Bone marrow (tissue), 2 donors: ENCODE data around the gene ARHGAP22.

Experiments
- DNase-seq, 2 donors: peaks; one replicate each; lab custom pipeline; 2025; lab: John Stamatoyannopoulos, UW

ARHGAP22 gene

GRCh38 chr10:48552946-48553564 lies 51.8 kb downstream of the ARHGAP22 start:
- DNase-seq: no peak

GRCh38 chr10:48551861-48552591 lies 52.8 kb downstream of the ARHGAP22 start:
- DNase-seq: peak in 1 of 2 donors; percentile 82

GRCh38 chr10:48550977-48551376 lies 53.9 kb downstream of the ARHGAP22 start:
- DNase-seq: no peak

GRCh38 chr10:48550071-48550691 lies 54.7 kb downstream of the ARHGAP22 start:
- no peak for DNase-seq

- DNase-seq: no peak
Observed at GRCh38 chr10:48549236-48549635, 55.6 kb downstream of the ARHGAP22 start.

- no peak for DNase-seq
Observed at GRCh38 chr10:48548531-48549135, 56.2 kb downstream of the ARHGAP22 start.

GRCh38 chr10:48547981-48548380 lies 56.9 kb downstream of the ARHGAP22 start:
- DNase-seq: no peak

- DNase-seq: no peak
Observed at GRCh38 chr10:48547061-48547895, 57.6 kb downstream of the ARHGAP22 start.

GRCh38 chr10:48545462-48546145 lies 59.3 kb downstream of the ARHGAP22 start:
- no peak for DNase-seq

- no peak for DNase-seq
Observed at GRCh38 chr10:48543182-48543844, 61.6 kb downstream of the ARHGAP22 start.

- no peak for DNase-seq
Observed at GRCh38 chr10:48542471-48543181, 62.2 kb downstream of the ARHGAP22 start.

- no peak for DNase-seq
Observed at GRCh38 chr10:48541144-48541795, 63.6 kb downstream of the ARHGAP22 start.

GRCh38 chr10:48538611-48539010 lies 66.3 kb downstream of the ARHGAP22 start:
- no peak for DNase-seq

GRCh38 chr10:48536916-48537890 lies 67.7 kb downstream of the ARHGAP22 start:
- DNase-seq: no peak

GRCh38 chr10:48536156-48536500 lies 68.7 kb downstream of the ARHGAP22 start:
- DNase-seq: no peak

- no peak for DNase-seq
Observed at GRCh38 chr10:48535416-48536155, 69.3 kb downstream of the ARHGAP22 start.

- no peak for DNase-seq
Observed at GRCh38 chr10:48533951-48534720, 70.7 kb downstream of the ARHGAP22 start.
